Measurements from ENCODE around the gene RANBP10. TPM values are rescaled to one million over a fixed set of nuclear protein-coding genes. Genes with fewer than 3 reads are reported as not detected.
A peak's percentile ranks its signal among the peaks of the same experiment; 100 is the strongest.

RANBP10 gene
- total and polyA plus RNA-seq, 2 of the 13 experiments (the other 11 are each of a cell fraction or from before 2014, with no cell fraction given), result 9.2 to 22.7 TPM

DNA sequence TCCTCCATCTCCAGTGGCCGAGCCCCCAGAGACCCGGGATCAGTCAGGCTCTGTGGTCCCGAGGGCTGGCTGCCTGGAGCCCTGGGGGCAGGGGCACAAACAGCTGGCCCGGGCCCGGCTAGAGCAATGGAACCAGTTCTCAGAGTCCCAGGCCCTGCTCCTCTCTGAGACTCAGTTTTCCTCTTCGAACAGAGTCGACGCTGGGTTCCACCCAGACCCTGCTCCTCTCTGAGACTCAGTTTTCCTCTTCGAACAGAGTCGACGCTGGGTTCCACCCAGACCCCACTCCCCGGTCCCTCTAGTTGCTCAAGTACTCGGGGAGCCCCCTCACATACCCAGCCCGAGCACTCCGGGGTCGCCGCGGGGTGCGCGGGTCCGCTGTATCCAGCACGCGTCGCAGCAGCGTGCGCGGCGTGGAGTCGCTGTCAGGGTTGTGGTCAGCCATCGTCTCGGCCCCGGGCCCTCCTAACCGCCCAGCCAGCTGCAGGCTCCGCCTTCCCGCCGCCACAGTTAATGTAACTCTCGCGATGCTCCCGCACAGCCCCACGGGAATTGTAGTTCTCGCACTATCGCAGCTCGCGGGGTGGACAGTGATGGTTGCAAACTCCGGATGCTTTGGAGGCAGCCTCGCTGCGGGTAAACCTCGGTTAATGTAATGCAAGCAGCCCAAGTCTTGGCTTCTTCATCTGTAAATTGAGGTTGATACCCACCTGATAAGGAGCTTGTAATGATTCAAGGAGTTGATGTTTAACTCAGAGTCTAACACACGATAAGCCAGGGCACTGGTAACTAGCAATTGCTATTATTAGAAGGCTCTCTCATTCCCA lies 27.3 kb upstream of the RANBP10 start (continued):
- TF ChIP-seq NFE2L1 (CRISPR knock-in tag; IDR thresholded peaks at IDR 0.05; ENCODE audit: borderline replicate concordance), result no peak; the same call in 1 of the 2 replicates
- TF ChIP-seq GPN1 (CRISPR knock-in tag; IDR thresholded peaks at IDR 0.05; ENCODE audit: borderline replicate concordance), result no peak
- no peak for TF ChIP-seq ZNF720 (CRISPR knock-in tag; IDR thresholded peaks at IDR 0.05)
- peak; percentile 85; the same call in 1 of the 2 replicates for TF ChIP-seq ZSCAN21 (CRISPR knock-in tag; IDR thresholded peaks at IDR 0.05; ENCODE audit: borderline replicate concordance)
- TF ChIP-seq ZNF160 (CRISPR knock-in tag; IDR thresholded peaks at IDR 0.05), result peak; percentile 82; the same call in 1 of the 2 replicates
- peak; percentile 94 for TF ChIP-seq TARDBP (CRISPR knock-in tag; IDR thresholded peaks at IDR 0.05)
- no peak for TF ChIP-seq ZNF530 (CRISPR knock-in tag; IDR thresholded peaks at IDR 0.05; ENCODE audit: low read depth)
- TF ChIP-seq NFRKB (IDR thresholded peaks at IDR 0.05), result no peak
- peak; percentile 70; the same call in 1 of the 2 replicates for TF ChIP-seq EEA1 (CRISPR knock-in tag; IDR thresholded peaks at IDR 0.05; ENCODE audit: borderline replicate concordance)
- TF ChIP-seq, protein P1, sequence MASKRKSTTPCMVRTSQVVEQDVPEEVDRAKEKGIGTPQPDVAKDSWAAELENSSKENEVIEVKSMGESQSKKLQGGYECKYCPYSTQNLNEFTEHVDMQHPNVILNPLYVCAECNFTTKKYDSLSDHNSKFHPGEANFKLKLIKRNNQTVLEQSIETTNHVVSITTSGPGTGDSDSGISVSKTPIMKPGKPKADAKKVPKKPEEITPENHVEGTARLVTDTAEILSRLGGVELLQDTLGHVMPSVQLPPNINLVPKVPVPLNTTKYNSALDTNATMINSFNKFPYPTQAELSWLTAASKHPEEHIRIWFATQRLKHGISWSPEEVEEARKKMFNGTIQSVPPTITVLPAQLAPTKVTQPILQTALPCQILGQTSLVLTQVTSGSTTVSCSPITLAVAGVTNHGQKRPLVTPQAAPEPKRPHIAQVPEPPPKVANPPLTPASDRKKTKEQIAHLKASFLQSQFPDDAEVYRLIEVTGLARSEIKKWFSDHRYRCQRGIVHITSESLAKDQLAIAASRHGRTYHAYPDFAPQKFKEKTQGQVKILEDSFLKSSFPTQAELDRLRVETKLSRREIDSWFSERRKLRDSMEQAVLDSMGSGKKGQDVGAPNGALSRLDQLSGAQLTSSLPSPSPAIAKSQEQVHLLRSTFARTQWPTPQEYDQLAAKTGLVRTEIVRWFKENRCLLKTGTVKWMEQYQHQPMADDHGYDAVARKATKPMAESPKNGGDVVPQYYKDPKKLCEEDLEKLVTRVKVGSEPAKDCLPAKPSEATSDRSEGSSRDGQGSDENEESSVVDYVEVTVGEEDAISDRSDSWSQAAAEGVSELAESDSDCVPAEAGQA (IDR thresholded peaks at IDR 0.05; ENCODE audit: low read depth), result peak; percentile 78
- TF ChIP-seq, protein P1 (CRISPR knock-in tag; IDR thresholded peaks at IDR 0.05; ENCODE audit: borderline replicate concordance), result 0 out of 2 replicates have a peak, but pooled peaks have one; percentile 75
- no peak for TF ChIP-seq ZNF251 (CRISPR knock-in tag; IDR thresholded peaks at IDR 0.05)
- TF ChIP-seq ZNF274 (CRISPR knock-in tag; IDR thresholded peaks at IDR 0.05), result peak; percentile 94
- TF ChIP-seq, protein P2, sequence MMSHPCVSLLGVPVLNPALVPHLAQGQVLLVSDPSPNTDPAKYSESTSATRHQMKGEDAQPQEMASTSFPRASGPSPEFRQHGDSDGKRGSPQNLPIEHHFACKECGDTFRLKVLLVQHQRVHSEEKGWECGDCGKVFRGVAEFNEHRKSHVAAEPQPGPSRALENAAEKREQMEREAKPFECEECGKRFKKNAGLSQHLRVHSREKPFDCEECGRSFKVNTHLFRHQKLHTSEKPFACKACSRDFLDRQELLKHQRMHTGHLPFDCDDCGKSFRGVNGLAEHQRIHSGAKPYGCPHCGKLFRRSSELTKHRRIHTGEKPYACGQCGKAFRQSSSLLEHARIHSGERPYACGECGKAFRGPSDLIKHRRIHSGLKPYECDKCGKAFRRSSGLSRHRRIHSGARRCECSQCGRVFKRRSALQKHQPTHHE (CRISPR knock-in tag; IDR thresholded peaks at IDR 0.05; ENCODE audit: borderline replicate concordance), result 0 out of 2 replicates have a peak, but pooled peaks have one; percentile 45
- 0 out of 2 replicates have a peak, but pooled peaks have one; percentile 17 for TF ChIP-seq HHEX (CRISPR knock-in tag; IDR thresholded peaks at IDR 0.05)
- TF ChIP-seq MLLT10 (CRISPR knock-in tag; IDR thresholded peaks at IDR 0.05), result no peak
- TF ChIP-seq ZMYM3 (CRISPR knock-in tag; IDR thresholded peaks at IDR 0.05), result no peak
- peak; percentile 86; the same call in 1 of the 2 replicates for TF ChIP-seq ZNF703 (CRISPR knock-in tag; IDR thresholded peaks at IDR 0.05; ENCODE audit: borderline replicate concordance)
- no peak for TF ChIP-seq SMAD1 (CRISPR knock-in tag; IDR thresholded peaks at IDR 0.05; ENCODE audit: borderline replicate concordance, low read depth)
- no peak for TF ChIP-seq ZNF775 (CRISPR knock-in tag; IDR thresholded peaks at IDR 0.05; ENCODE audit: borderline replicate concordance)
- no peak for TF ChIP-seq CEBPB (IDR thresholded peaks at IDR 0.05; ENCODE audit: borderline replicate concordance, low read depth, low read length)
- no peak for TF ChIP-seq SATB2 (CRISPR knock-in tag; IDR thresholded peaks at IDR 0.05)
- TF ChIP-seq, protein P3, sequence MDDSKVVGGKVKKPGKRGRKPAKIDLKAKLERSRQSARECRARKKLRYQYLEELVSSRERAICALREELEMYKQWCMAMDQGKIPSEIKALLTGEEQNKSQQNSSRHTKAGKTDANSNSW (CRISPR knock-in tag; IDR thresholded peaks at IDR 0.05; ENCODE audit: borderline replicate concordance), result no peak

Measured in HepG2 (cell line).